Upper lobe of left lung (tissue), 4 donors: ENCODE measurements around the gene HLA-DRB5.

Source experiments
- CTCF ChIP-seq, 6 experiments: fragments of 450-650 bp in 4 of 6; fragments of 200-600 bp in 2 of 6; sonication (generic) in 2 of 6; IDR thresholded peaks; one replicate each; pipeline ENCODE4 v1.5.1; 2016 to 2019; ENCODE audit warnings: antibody characterized with exemption in 6 of 6
- EP300 ChIP-seq, 4 donors: sonication (generic); formaldehyde crosslinking; IDR thresholded peaks; one replicate each; pipeline ENCODE4 v1.5.1; 2017; ENCODE audit warnings: antibody characterized with exemption in 4 of 4, control low read depth in 2 of 4
- POLR2A ChIP-seq, 4 donors: fragments of 450-650 bp; IDR thresholded peaks; one replicate each; pipeline ENCODE4 v1.5.1; 2016 to 2017; ENCODE audit warnings: antibody characterized with exemption in 4 of 4, mild to moderate bottlenecking in 2 of 4

- no peak for TF ChIP-seq CTCF (IDR thresholded peaks at IDR 0.05)
- TF ChIP-seq POLR2A (IDR thresholded peaks at IDR 0.05), result no peak
- TF ChIP-seq EP300 (IDR thresholded peaks at IDR 0.05), result no peak
Measured at GRCh38 chr6:32558426-32559057, 28.5 kb upstream of the HLA-DRB5 start.
